Ishikawa (cell line): ENCODE data around the gene PAK1IP1.

Experiments used
- EP300 ChIP-seq: IDR thresholded peaks from 2 replicates; pipeline ENCODE4 v1.6.1; 2012; ENCODE audit warnings: borderline replicate concordance
- NFIC ChIP-seq: IDR thresholded peaks from 2 replicates; pipeline ENCODE4 v1.6.1; 2012
- RAD21 ChIP-seq: IDR thresholded peaks from 2 replicates; pipeline ENCODE4 v1.6.1; 2012; ENCODE audit warnings: low read depth
- REST ChIP-seq: IDR thresholded peaks from 2 replicates; pipeline ENCODE4 v1.6.1; 2012; ENCODE audit warnings: low read depth, mild to moderate bottlenecking
- TAF1 ChIP-seq: IDR thresholded peaks from 2 replicates; pipeline ENCODE4 v1.6.1; 2012; ENCODE audit warnings: low read depth, mild to moderate bottlenecking
- TCF12 ChIP-seq: IDR thresholded peaks from 2 replicates; pipeline ENCODE4 v1.6.1; 2012; ENCODE audit warnings: low read depth
- YY1 ChIP-seq: IDR thresholded peaks from 2 replicates; pipeline ENCODE4 v1.6.1; 2012; ENCODE audit warnings: low read depth
- TF ChIP-seq, protein P1 (sequence below): IDR thresholded peaks from 2 replicates; pipeline ENCODE4 v1.6.1; 2012
- TF ChIP-seq, protein P2 (sequence below): IDR thresholded peaks from 2 replicates; pipeline ENCODE4 v1.6.1; 2012

GRCh38 chr6:10696655-10697054, 1.9 kb downstream of the PAK1IP1 start:
- no peak for TF ChIP-seq EP300
- TF ChIP-seq, protein P1, sequence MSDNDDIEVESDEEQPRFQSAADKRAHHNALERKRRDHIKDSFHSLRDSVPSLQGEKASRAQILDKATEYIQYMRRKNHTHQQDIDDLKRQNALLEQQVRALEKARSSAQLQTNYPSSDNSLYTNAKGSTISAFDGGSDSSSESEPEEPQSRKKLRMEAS, result no peak
- no peak for TF ChIP-seq TCF12
- TF ChIP-seq NFIC, result no peak
- no peak for TF ChIP-seq TAF1
- TF ChIP-seq RAD21, result no peak
- no peak for TF ChIP-seq REST
- TF ChIP-seq YY1, result no peak
- TF ChIP-seq, protein P2, sequence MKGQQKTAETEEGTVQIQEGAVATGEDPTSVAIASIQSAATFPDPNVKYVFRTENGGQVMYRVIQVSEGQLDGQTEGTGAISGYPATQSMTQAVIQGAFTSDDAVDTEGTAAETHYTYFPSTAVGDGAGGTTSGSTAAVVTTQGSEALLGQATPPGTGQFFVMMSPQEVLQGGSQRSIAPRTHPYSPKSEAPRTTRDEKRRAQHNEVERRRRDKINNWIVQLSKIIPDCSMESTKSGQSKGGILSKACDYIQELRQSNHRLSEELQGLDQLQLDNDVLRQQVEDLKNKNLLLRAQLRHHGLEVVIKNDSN, result no peak
